Breast epithelium (tissue), 3 donors: ENCODE results near the gene SPATC1L.

Source experiments
- POLR2AphosphoS5 ChIP-seq, 3 donors: sonication (generic); formaldehyde crosslinking; IDR thresholded peaks; one replicate each; pipeline ENCODE4 v1.6.1; 2017; ENCODE audit warnings: antibody characterized with exemption in 3 of 3
- TF ChIP-seq, protein P1 (sequence below), 3 donors: fragments of 450-650 bp; IDR thresholded peaks; one replicate each; pipeline ENCODE4 v1.5.1; 2016 to 2017; ENCODE audit warnings: antibody characterized with exemption in 3 of 3, mild to moderate bottlenecking in 3 of 3, moderate library complexity in 3 of 3

DNA sequence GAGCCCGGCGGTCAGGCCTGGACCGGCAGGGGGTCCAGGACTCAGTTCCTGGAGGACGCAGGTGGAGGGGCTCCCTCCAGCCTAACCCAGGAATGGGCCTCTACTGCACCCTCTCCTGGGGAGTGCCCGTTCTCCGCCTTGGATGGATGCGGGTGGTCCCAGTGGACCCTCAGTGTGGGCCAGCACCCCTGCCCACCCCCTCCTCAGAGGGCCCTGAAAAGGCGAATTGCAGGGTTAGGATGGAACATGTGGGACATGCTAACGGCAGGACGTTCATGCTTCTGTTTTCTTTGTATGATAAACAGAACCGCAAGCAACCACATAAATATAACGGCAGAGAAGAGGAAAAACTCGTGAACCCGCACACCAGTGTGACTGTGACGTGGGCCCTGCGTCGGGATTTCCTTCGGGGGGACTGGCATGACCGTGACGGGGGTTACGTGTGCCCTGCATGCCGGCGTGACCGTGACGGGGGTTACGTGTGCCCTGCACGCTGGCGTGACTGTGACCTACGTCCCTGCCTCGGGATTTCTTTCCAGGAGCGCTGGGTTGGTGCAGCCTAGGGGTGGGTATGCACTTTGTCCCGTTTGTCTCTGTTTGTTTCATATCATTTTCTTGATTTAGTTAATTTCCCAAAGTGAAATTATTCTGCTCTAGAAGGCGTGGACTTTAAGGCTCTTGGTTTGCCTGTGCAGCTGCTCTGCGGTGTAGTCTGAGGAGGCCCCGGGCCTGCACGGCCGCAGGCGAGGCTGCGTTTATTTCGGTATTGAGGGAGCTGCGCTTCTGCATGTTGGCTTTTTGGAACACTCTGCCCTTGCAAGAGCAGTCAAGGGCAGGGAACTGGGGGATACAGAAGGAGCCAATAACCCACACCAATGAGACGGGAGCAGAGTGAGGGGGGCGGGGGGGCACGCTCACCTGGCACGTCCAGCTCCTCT is 32.0 kb downstream of the SPATC1L start:
- no peak for TF ChIP-seq POLR2AphosphoS5 (IDR thresholded peaks at IDR 0.05)
- TF ChIP-seq, protein P1, sequence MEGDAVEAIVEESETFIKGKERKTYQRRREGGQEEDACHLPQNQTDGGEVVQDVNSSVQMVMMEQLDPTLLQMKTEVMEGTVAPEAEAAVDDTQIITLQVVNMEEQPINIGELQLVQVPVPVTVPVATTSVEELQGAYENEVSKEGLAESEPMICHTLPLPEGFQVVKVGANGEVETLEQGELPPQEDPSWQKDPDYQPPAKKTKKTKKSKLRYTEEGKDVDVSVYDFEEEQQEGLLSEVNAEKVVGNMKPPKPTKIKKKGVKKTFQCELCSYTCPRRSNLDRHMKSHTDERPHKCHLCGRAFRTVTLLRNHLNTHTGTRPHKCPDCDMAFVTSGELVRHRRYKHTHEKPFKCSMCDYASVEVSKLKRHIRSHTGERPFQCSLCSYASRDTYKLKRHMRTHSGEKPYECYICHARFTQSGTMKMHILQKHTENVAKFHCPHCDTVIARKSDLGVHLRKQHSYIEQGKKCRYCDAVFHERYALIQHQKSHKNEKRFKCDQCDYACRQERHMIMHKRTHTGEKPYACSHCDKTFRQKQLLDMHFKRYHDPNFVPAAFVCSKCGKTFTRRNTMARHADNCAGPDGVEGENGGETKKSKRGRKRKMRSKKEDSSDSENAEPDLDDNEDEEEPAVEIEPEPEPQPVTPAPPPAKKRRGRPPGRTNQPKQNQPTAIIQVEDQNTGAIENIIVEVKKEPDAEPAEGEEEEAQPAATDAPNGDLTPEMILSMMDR (IDR thresholded peaks at IDR 0.05) = no peak
